NCI-H1694 treated with DMSO at 0.1 percent for 48 hours (cell line): ENCODE results near the gene EYS.
"Not testable (repeated sequence)": the region's sequence is repeated elsewhere in the genome, so short reads cannot be mapped to it uniquely, and the experiment has no call there.

Source experiments
- DNase-seq: peaks from one replicate; lab custom pipeline; 2025; lab: John Stamatoyannopoulos, UW

EYS gene

DNA sequence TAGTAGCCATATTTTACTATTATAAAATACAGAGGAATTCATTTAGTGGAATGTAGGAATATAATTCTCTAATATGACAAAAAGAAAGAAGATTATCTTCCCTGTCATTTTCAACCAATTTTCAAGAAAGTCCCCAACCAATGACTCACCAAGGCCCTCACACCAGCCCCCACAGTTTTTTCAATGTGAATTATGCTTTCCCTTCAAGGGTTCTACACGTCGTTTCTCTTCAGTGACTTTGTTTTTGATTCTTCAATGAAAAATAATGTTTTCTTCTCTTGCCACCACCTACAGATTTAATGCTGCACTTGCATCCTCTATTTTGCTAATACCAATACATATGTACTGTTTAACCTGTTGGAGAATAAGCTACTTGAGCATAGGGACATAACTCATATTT is 1230.1 kb downstream of the EYS start:
- no peak for DNase-seq

DNA sequence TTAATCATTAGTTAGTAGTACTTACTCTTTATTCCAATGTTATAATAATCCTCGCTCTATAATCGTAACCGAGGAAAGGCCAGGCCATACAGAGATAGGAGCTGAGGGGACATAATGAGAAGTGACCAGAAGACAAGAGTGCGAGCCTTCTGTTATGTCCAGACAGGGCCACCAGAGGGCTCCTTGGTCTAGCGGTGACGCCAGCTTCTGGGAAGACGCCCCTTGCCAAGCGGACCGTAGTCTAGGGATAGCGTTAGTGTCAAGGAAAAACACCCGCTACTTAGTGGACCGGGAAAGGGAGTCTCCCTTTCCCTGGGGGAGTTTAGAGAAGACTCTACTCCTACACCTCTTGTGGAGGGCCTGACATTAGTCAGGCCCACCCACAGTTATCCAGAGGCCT is 1237.6 kb downstream of the EYS start:
- DNase-seq = not testable (repeated sequence)

DNA sequence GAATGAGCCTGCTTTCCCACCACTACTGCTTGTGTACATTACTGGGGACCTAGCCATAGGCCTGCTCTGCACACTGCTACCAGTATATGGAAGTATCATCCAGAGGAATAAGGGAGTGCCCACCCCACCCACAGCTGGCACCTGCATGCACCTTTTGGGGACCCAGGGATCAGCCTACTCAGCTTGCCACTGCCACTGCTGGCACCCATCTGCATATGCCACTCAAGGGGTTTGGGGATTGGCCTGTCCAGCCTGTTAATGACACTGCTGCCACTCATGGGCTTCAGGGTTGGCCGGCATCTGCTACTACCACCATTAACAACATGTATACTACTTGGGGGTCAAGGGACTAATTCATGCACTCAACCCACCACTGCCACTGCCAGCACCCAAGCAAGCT is 1239.4 kb downstream of the EYS start:
- DNase-seq = no peak

DNA sequence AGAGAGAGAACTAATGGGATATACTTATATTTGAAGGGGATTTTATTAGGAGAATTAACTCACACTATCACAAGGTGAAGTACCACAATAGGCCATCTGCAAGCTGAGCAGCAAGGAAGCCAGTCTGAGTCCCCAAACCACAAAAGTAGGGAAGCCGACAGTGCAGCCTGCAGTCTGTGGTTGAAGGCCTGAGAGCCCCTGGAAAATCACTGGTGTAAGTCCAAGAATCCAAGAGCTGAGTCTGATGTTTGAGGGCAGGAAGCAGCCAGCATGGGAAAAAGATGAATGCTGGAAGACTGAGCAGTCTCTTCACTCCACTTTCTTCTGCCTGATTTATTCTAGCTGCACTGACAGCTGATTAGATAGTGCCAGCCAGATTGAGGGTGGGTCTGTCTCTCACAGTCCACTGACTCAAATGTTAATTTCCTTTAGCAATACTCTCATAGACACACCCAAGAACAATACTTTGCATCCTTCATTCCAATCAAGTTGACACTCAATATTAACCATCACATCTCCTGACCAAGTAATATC is 1247.5 kb downstream of the EYS start:
- DNase-seq = no peak

DNA sequence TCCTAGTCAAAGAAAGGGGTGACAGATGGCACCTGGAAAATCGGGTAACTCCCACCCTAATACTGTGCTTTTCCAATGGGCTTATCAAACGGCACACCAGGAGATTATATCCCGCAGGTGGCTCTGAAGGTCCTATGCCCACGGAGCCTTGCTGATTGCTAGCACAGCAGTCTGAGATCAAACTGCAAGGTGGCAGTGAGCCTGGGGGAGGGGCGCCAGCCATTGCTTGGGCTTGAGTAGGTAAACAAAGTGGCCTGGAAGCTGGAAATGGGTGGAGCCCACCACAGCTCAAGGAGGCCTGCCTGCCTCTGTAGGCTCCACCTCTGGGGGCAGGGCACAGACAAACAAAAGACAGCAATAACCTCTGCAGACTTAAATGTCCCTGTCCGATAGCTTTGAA is 1258.9 kb downstream of the EYS start:
- DNase-seq = not testable (repeated sequence)

DNA sequence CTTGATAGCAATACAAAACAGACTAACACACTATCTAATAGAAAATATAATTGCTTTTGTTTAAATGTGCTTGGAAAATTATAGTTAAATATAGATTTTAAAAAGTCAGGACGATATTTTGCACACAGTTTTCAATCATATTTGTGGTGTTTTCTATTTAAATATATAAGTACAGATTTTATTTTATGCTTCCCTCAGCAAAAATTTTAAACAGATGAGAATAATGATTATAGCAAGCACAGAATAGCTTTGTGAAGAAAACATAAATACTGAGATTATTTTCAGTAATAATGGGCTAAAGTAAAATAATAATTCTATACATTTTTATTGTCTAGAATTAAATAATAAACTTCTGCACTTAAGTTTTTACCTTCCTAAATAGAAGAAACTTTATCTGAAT is 1262.0 kb downstream of the EYS start:
- DNase-seq = no peak

DNA sequence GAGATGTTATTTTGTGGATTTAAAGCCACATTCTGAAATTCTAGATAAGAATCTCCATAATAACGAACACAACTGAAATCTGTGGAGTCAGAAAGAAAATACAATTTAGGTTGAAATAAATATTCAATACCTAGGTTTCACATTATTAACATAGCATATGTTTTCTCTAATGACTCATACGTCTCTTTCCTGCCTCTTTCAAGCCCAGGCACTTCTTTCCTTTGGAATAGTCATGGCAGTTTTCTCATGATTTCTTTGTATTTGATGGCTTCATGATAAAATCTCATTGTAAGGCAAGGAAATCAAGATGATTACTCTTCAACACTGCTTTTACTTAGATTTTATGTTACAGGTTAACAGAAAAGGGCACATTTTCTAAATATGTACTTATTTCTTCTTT is 1267.8 kb downstream of the EYS start:
- no peak for DNase-seq

DNA sequence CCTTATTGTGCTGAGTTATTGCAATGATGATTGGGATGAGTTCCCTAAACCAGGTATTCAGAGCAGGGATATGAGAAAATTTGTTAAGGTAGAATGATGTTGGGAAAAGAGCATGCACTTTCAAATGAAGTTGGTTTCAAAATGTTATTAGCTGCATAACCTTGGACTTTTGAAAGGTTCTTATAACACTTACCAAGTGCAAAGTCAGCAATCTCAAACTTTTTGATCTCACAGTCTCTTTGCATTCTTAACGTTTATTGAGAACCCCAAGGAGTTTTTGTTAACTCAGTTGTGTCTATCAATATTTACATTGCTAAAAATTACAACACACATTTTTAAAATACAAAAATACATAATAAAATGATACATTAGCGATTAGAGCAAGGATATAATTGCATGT is 1269.0 kb downstream of the EYS start:
- DNase-seq = no peak

DNA sequence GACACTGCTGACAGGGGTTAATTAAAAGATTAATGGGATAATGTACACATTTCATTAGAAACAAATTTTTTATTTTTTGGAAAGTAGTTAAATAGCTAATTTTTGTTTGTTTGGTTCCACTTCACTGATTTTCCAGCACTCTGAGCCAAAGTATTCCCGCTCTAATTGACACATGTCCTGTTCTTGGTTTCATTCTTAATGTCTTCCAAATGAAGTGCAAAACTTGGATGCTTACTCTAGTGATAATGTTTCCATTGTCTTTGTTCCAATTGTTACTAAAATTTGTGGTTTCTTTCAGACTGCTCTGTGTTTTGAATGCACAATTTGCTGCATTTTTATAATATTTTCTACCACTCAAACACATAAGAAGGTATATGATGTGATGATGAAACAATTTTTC is 1277.1 kb downstream of the EYS start:
- no peak for DNase-seq

DNA sequence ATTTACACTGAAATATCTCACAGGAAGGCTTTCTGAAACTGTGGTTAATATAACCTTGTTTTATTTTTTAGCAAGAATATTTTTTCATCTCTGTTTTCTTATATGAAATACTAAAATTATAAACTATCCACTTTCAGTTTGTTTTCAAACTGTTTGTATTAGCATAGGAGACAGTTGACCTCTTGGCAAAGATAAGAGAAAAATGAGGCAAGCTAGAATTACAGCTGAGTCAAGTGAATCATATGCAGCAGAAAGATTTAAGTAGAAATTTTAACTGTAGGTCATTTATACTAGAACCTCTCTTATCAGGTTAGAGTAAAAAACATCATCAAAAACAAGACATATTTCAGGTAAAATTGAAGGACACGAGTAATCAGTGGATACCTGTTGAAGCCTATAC is 1278.8 kb downstream of the EYS start:
- no peak for DNase-seq

DNA sequence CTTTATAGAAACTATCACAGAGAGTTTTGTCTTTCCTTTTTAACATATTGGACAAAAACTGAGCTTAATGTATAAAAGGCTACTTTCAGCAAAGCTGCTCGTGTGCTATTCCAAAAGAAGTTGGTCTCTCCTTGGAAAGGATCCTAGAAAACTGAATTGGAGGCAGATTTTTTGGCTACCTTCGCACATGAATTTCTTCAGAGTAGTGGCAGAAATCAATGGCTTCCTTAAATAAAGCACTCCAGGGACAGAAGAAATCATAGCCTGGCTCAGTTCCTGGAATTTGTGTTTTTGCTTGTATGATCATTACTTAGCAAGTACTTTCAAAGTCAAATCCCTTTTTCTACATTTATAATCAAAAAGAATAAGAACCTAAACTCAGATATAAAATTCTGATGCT is 1291.1 kb downstream of the EYS start:
- no peak for DNase-seq

DNA sequence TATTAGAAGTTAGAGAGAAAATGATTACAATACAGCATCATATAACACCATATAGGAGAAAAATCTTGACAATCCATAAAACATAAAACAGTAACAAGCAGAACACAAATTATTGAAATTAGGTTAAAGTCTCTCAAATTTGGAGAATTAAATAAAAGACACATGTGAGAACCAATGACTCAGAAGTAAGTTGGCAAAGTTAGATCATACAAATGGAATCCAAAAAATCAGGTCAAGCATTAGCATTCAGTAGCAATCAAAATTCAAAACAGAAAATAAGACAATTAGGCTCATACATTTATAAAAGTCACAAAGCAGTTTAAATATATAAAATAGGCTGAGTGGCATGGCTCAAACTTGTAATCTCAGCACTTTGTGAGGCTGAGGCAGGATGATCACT is 1295.8 kb downstream of the EYS start:
- DNase-seq = no peak

DNA sequence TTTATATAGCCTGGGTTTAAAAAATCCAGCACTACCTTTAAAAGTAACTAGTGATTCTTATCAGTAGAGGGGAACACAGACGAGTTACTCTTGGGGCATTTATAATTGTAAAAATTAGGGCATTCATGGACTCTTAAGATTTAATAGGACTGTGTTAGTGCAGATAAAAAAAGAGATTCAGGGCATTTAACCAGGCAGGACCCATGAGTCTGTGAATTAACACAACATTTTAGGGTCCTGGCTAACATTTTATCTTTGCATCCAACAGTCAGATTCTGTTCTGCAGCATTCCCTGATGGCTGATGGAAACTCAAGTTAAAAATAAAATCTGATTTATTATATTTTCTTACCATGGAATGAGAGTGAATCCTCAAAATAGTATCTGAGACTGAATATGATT is 1297.1 kb downstream of the EYS start:
- no peak for DNase-seq

DNA sequence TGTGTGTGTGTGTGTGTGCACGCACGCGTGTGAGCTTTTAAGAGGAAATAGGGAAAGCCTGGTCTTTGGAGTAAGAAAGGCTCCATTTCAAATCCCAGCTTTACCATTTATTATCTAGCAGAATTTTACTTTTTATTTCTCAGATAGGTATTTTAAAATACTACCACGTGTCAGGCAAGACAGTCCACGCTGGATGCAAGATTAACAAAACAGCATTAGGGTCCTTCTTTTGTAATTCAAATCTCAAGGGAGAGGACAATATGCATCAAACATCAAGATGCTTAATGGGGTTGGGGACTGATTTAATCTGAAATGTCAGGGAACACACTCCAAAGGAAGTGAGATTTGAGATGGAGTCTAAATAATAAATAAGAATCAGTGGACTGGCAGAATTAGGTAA is 1302.6 kb downstream of the EYS start:
- DNase-seq = no peak

DNA sequence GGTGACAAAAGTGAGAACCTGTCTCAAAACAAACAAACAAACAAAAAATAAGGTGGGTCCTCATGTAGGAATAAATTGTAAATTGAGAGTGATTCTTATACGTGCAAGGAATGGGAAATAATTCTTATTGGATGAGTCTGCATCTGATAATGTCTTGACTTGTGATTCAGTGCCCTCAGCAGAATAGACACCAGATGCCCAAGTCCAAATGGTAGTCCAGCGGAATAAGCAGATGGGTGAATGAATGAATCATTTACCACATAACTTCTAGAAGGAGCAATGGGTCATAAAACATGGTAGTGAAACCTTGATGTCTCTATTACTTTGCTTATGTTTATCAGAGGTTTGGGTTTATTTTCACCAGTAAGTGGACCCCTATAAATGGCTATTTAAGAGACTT is 1323.7 kb downstream of the EYS start:
- DNase-seq = no peak

DNA sequence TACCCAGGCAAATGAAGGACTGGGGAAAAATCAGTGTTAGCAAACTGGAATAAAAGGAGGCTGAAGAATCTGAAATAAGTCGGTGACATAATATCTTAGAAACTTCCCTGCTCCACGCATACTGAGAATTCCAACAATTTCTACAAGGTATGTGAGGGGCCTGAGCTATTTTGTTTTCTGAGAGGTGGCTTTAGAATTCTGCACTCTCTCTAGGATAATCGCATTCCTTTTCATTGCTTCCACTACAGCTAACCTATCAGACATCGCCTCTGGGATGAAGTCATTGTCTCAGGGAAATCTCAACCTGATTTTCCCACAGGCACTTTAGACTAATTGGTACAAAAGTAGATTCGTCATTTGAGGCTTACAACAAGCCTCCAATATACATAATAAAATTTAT is 1330.6 kb downstream of the EYS start:
- no peak for DNase-seq

DNA sequence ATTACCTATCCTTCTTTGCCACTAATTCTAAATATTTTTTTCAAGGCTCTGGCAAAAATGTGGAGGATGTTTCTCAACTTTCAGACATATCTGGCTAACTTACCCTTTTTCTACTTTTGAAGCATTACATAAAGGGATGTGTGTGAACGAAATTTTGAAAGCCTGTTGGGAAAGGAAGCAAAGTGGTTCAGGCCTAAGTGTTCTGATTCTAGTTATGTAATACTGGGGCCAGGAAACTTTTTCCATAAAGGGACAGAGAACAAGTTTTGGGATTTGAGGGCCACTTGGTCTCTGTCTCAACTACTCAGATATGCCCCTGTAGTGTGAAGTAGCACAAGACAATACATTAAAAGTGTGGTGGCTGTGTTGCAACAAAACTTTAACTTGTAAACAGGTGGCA is 1349.6 kb downstream of the EYS start:
- DNase-seq = no peak

DNA sequence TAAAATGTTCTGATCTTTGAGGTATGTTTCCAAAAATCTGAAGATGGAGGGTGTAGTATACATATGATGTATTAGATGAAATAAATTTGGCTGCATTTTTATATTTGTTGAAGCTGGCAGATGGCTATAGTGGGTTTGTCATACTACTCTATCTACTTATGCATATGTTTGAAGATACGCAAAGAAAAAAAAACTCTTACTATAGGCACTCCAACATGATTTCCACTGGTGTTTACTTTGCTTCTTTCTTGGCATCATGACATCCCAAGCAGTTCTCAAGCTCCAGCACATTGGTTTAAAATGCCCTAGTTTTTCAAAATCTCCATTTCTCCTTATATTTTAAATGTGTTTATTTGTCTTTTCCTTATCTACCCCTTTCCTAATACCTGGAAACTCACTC is 1359.6 kb downstream of the EYS start:
- DNase-seq = no peak

DNA sequence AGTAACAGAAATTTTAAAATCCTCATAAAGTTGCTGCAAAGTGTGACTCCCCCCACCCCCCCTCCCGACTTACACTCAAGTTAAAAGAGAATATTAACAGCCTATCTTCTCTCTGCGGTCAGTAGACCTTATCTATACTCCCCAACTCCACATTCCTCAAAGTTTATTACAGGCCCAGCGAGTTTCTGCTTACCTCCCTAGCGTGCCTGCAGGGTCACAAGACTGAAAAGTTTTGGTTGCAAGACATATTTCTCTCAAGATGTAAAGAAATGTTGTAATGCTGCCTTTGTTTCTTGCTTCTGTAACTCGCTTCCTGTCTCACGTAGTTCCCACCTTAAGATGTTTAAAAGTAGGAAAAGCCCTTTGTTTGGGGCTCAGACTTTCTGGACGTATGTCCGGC is 1371.8 kb downstream of the EYS start:
- no peak for DNase-seq

DNA sequence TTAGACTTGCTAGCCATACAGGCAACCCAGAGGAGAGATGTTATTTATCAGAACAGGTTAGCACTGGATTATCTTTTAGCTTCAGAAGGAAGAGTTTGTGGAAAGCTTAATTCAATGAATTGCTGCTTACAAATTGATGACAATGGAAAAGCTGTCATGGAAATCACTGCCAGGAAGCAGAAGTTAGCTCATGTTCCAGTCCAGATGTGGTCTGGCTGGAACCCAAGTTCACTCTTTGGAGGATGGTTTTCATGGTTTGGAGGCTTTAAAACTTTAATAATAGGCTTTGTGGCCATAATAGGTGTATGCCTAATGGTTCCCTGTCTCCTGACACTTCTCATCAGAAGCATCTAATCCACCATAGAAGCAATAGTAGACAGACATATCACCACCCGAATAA is 1372.4 kb downstream of the EYS start:
- DNase-seq = no peak

DNA sequence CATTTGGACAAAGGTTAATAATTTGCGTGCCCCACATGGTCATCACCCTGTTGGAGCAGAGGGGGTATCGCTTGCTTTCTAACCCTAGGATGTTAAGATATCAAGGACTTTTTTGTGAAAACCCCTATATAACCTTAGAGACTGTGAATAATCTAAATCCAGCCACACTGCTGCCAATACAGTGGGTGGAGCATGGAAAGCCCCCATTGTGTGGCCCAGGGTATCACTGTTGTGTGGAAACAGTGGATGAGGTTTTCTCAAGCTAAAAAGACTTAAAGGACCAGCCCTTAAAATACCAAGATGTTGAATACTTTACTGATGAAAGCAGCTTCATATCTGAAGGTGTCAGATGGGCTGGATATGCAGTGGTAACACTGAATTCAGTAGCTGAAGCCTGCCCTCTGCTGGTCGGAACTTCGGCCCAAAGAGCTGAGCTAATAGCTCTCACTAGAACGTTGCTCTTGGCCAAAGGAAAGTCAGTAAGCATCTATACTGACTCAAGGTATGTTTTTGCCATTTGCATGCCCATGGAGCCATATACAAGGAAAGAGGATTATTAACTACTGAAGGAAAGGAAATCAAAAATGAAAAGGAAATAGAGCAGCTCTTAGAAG is 1376.2 kb downstream of the EYS start:
- DNase-seq = peak; percentile 25

DNA sequence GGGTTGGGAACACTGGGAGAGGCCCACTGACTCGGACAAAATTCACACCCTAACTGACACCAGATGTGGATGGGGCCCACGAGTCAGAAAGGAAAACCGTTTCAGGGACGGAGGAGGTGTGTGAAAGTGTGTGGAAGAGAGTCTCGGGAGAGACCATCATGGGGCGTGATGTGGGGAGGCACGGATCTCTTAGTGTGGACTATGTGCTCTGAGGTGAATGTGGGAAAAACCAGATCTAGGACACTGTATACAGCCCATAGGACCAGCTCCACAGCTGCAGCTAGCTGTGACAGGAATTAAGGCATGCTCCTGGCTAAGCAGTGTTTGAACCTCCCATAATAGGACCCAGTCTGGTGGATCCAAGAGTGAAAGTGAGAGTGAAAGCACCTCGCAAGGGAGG is 1380.1 kb downstream of the EYS start:
- DNase-seq = no peak

DNA sequence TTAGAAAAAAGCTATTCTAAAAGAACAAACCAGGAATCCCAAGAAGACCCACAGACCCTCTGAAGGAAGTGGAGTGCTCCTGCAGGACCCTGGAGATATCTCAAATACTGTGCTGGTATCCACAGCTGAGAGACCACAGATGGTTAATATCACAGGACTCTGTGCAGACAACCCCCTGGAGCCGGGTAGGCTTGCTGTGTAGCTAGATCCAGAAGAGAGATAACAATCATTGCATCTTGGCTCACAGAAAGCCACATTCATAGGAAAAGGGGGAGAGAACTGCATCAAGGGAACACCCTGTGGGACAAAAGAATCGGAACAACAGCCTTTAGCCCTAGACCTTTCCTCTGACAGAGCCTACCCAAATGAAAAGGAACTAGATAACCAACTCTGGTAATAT is 1381.9 kb downstream of the EYS start:
- DNase-seq = no peak

DNA sequence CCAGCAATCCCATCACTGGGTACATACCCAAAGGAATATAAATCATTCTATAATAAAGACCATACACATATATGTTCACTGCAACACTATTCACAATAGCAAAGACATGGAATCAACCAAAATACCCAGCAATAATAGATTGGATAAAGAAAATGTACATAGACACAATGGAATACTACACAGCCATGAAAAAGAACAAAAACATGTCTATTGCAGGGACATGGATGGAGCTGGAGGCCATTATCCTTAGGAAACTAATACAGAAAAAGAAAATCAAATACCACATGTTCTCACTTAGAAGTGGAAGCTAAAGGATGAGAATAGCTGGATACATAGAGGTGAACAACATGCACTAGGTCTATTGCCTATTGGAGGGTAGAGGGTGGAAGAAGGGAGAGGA is 1396.8 kb downstream of the EYS start:
- no peak for DNase-seq
